GM19025 (cell line): ENCODE measurements around the gene SEC23B.
"Not testable (repeated sequence)": the region's sequence is repeated elsewhere in the genome, so short reads cannot be mapped to it uniquely, and the experiment has no call there.

Source experiments
- ATAC-seq: cut with Tn5 transposase; IDR thresholded peaks from one replicate; pipeline ENCODE4 v1.9.1; 2021; ENCODE audit warnings: mild to moderate bottlenecking, low read depth, moderate library complexity; ENCODE audit not compliant: unreplicated experiment

The SEC23B gene

DNA sequence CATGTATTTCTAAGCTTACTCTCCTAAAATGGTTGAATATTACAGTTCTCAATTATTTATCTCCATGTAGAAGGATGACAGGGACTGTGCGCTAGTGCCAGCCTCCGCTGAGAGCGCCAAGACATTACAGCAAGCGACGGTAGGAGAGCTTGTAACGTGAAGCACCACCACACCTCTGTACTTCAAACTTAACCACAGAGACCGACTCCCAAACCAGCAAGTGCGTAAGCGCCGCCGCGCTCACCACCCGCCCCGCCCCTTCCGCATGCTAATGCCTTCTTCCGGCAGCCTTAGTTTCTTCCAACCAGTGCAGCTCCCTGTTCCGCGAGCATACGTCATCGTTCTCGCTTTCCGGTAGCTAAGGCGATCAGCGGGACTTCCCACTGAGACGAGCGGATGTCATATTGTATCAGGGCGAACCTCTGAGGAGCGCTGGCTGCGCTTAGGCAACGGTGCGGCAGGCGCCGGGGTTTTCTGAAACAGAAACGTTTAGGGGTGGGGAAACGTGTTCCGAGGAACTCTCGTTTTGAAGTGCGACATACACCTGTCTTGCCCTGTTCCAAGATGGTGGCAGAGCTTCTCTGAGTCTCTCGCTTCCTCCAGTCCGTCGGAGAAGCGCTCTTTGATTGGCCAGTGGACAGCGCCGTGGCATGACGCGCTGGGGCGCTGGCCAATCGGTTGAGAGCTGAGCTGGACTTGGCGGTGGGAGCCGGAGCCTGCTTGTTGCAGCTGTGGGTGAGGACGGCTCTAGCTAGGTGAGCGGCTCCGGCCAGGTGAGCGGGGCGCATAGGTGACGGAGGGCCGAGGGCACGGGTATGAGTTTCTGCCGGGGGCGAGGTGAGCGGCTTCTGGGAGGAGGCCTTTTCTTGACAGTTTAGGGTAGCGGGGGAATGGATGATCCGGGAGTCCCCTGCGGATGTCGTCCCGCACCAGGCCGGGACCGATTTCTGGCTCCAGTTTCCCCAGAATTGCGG is at the start of gene SEC23B:
SEC23B (plus strand) TSS at position 723 of the 974 bp plus-strand sequence. CDS start 2,896 bp downstream, outside the sequence.
- ATAC-seq: peak; percentile 92

DNA sequence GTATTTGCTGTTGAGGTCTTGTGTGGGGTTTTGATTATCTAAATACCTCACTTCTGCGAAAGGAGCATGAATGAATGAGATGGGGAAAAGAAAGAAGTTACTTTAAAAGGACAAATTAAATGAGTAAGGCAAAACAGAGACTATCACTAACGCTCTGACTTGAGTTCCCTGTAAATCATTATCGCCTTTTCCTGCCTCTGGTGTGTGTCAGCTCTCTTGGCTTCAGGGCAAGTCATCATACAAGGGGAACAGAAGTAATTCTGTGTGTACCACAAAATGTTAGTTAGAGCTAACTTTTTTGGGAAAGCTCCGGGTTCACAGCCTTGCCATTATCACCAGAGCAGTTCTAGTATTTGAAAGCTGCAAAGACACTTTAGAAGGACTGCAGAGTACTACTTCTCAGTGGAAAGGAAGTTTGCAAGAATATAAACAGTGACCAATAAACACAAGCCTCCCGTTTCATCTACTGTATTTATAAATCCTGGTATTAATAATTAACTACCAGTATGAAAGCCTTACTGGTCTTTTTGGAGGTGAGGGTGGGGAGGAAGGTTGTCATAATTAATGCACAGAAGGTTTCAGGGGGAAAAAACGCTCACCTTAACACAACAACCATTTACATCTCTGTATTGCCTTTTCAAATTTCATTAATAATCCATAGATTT is 42.1 kb upstream of the SEC23B start:
- no peak for ATAC-seq

DNA sequence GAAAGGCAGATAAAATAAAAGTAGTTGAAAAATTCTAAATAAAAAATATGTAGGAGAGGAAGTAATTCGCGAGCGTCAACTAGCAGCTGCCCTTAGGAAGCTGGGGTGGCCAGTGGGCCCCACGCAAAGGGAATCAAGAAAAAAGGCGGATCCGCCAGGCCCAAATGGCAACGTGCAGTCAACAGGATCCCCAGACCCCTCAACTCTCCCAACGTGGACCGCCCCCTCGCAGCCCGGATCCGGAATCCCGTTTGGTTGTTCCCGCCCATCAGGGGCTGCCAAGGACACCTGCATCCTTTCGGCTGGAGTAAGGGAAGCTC is 41.2 kb upstream of the SEC23B start:
- ATAC-seq: peak; percentile 27

DNA sequence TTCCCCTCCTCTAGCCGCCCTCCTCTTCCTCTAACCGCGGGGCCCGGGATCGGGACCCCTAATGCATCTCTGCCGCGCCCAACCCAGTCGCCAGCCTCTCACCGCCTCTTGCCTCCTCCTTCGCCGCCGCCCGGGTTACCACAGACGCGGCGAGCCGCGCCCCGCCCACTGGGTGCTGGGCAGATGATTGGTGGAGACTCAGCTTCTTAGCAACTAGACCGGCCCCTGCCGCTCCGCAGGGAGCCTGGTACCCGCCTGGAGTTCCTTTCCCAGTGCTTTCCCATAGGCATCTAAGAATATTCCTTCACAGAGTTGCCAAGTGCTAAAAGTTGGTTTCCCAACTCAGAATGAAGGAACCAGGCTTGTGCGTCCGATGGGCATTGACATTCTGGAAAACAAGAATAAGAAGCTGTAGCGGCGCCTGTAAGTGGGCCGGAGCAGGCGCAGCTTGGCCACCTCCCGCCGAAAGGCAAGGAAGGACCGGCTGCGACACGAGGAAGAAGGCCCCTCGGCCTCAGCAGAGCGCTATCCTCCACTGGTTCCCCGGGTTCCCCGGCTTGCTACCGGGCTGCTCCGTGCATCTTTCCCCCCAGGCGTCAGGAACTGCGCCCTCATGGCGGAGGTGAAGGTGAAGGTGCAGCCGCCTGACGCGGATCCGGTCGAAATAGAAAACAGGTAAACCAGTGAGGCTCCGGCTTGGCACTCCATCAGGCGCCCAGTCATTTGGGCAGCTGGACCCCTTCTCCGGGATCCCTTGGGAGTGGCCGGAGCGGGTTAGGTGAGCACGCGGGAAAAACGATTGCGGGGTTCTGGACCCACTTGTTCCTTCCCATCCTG is 40.6 kb upstream of the SEC23B start, which contains the start of the genes DZANK1 and POLR3F:
DZANK1 (minus strand) TSS at position 137 of the 837 bp plus-strand sequence. CDS start 1,672 bp downstream, outside the sequence.
POLR3F (plus strand) TSS at position 497 of the 837 bp plus-strand sequence; CDS start at position 614, 117 bp downstream.
- peak; percentile 98 for ATAC-seq

DNA sequence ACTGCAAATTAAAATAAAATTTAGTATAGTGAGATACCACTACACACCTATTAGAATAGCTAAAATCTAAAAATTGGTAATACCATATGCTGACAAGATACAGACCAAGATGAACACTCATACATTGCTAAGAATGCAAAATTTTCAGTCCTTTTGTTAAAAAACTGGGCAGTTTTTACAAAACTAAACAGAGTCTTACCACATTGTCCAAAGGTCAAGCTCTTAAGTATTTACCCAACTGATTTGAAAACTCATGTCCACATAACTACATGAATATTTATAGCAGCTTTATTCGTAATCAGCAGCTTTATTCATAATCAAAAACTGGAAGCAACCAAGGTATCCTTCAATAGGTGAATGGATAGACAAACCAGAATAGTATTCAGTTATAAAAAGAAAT is 30.5 kb upstream of the SEC23B start:
- ATAC-seq: no peak

DNA sequence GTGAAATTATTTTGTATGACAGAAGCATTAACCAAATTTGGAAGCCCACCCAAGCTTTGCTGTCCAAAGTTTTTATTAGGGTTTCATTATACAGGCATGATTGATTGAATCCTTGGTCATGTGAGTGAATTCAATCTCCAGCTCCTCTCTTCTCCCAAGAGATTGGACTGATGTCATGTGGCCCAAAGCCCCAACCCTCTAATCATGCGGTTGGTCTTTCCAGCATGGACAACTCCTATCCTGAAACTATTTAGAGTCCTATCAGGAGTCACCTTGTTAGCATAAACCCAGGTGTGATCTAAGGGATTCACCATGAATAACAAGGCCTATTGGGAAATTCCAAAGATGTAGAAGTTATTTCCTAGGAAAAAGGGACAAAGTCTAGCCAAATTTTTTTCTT is 29.9 kb upstream of the SEC23B start:
- no peak for ATAC-seq

DNA sequence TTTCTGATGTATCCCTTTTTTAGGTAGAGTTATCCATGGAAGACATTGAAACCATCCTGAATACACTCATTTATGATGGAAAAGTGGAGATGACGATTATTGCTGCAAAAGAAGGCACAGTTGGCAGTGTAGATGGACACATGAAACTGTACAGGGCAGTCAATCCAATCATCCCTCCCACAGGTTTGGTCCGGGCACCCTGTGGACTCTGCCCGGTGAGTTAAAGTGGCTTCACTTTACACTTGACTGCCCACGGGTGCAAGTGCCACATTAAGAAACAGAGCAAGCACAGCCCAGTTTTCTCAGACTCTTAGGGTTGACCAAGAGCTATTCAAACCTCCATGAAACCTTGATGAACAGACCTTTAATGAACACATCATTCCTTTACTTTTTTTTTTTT is 26.1 kb upstream of the SEC23B start:
- ATAC-seq: no peak

DNA sequence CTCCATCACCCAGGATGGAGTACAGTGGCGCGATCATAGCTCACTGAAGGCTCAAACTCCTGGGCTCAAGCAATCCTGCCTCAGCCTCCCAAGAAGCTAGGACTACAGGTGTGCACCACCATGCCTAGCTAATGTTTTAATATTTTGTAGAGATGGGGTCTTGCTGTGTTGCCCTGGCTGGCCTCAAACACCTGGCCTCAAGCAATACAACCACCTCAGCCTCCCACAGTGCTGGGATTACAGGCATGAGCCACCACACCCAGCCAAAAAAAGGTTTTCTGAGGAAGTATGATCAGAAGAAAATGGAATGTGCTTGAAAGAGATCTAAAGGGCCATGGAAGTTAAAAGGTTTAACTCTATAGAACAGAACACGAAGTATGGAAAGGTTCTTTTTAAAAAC is 19.4 kb upstream of the SEC23B start:
- ATAC-seq: no peak

DNA sequence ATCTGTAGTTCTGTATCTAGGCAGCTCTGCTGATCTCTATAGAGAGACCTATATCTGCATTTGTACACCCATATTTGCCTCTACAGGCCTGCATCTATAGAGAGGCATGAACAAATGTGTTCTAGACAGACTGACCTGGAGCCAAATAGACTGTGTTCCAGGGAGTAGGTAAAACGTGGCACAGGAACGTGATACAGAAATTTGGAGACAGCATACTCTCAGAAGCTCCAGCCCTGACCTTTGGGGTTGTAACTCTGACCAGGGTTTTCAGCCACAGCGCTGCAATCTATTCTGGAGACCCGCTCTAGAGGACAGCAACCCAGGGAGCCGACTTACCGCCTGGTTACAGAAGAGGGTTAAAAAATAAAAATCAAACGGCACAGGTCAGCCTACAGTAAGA is 11.7 kb upstream of the SEC23B start:
- no peak for ATAC-seq

DNA sequence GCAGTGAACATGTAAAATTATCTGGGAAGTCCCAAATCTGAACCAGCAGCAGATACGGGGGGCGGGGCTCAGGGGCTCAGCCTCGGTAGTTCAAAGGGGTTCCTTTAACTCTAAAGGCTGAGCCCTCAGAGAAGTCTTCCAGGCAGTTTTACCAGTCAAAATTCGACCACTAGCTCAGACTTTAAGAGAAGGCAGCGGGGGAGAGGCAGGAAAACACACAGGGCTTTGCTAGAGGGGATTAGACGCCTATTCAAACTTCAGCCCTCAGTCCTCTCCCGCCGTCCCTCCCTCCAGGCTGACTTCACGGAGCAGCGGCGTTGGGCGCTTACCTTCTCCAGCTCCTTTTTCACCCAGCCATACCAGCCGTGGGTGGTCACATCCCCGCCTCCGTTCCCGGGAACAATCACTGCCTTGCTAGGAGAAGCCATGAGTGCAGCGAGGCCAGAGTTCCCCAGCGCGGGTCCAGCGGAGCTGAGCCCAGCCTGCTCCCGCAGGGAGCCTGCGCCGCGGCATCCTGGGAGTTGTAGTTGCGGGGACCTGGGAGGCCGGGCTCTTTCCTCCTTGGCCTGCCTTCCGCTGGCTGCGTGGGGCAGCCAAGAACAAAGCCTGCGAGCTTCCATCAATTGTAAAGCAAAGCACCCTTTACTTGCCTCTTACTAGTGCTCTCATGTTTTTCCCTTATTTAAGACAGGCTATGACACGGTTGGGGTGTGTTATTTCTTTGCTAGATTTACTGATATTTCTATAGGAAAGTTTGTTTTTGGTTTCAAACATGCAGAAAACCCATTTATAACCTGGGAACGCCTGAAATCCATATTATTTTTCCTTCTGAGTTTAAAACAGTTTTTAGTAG is 10.8 kb upstream of the SEC23B start, which contains the start of gene RBBP9:
RBBP9 (minus strand) TSS at position 486 of the 853 bp plus-strand sequence; CDS start at position 428, 58 bp downstream.
- peak; percentile 97 for ATAC-seq

DNA sequence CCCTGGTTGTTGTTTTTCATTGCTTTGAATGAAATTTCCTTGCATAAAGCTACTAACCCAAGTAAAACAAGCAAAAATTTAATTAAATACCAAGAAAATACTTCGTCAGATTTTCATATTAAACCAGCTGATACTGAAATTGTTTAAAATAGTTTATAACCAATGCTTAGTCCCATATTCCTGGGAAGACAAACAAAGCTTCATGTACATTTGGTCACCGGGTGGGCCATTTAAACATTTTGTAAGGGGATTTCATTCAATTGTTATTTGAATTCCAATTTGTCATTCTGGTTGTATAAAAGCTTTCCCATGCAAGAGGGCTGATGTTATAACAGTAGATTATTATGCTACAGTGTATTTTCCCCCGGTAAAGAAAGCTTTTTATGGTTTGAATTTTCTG is 10.1 kb upstream of the SEC23B start:
- ATAC-seq: no peak

DNA sequence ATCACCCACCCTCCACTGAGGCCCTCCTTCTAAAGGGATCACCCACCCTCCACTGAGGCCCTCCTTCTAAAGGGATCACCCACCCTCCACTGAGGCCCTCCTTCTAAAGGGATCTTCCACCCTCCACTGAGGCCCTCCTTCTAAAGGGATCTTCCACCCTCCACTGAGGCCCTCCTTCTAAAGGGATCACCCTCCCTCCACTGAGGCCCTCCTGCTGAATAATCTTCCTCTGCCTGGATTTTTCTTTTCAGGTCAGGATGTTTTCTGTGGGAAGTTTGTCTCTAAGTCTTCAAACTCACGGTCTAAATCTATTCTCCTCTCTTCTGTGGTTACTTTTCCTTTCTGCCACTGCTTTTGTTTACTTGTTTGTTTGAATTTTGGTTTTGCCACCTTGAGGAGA is 6.1 kb upstream of the SEC23B start:
- not testable (repeated sequence) for ATAC-seq

DNA sequence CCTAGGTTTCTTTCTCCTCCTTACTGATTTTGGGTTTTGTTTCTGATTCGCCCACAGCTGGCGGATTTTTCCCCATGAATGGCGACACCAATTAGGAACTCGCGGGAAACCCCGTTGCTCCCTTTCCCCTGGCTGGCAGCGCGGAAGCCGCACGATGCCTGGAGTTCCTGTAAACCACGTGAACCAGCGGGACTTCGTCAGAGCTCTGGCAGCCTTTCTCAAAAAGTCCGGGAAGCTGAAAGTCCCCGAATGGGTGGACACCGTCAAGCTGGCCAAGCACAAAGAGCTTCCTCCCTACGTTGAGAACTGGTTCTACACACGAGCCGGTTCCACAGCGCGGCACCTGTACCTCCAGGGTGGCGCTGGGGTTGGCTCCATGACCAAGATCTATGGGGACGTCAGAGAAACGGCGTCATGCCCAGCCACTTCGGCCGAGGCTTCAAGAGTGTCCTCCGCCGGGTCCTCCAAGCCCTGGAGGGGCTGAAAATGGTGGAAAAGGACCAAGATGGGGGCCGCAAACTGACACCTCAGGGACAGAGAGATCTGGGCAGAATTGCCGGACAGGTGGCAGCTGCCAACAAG is 3.2 kb upstream of the SEC23B start:
- ATAC-seq: no peak

DNA sequence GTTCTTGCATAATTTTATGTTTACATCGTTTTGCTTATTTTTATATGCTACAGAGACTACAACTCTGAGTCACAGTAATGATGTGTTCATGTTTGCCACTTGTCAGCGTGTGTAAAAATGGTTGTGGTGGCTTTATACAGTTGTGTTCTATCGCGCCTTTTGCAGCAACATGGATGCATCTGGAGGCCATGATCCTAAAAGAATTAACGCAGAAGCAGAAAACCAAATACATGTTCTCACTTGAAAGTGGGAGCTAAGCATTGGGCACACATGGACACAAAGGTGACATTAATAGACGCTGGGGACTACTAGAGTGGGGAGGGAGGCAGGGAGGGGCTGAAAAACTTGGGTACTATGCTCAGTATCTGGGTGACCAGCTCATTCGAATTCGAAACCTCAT is 996 bp upstream of the SEC23B start:
- no peak for ATAC-seq

DNA sequence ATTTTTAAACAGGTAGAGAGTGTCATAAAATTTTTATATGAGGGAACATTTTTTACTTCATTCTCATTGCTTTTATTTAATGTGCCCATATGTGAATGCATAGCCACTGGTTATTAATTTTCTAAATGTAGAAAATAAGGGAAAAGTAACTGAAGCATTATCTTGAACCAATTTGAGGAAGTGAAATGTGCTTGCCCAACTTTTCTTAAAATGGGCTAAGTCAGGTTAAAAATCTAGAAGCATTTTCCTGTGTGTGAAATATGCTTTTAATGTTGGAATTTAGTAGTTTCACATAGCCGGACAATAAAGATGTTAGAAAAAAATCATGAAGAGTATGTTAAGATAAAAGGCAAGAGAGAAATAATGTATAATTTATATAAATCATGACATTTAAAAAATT is 3.8 kb downstream of the SEC23B start:
- no peak for ATAC-seq

DNA sequence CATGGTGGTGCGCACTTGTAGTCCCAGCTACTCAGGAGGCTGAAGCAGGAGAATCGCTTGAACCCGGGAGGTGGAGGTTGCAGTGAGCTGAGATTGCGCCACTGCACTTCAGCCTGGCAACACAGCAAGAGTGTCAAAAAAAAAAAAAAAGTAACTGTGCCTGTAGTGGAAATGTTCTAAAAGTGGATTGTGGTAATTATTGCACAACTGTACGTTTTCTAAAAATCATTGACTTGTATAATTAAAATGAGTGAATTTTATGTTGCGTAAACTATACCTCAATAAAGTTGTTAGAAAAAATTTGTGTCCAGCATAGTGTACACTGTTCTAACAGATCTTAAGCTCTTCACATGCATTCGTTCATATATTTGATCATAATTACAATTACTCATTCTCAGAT is 5.5 kb downstream of the SEC23B start:
- ATAC-seq: no peak

DNA sequence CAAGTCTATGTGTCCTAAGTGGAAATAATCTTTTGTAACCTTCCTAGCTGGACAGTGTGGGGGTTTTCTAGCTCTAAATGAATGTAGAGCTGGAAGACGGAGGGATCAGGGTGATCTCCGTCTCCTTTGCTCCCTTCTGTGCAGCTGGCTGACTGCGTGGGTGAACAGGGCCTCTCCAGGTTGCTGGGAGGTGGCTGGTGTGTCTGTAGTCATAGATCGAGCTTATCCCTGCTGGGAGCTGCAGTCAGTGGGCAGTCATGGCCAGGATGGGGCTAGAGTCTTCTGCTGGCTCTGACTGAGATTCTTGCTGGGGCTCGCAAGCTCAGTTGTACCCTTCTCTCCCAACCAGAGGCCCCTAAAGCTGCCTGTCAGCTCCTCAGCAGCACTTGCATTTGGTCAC is 6.4 kb downstream of the SEC23B start:
- ATAC-seq: no peak

DNA sequence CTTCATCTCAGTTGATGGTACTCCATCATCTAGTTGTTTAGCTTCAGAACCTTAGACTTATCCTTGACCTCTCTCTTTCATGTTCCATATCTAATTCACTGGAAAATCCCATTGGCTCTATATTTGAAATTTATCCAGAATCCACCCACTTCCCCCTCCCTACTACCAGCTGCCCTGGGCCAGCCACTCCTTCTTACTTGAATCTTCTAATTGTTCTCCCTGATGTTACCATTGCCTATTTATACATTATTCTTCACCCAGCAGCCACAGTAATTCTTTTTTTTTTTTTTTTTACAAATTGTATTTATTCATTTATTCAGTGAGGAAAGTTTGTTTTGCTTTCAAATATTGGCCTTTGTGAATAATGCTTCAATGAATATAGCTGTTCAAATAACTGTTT is 8.2 kb downstream of the SEC23B start:
- ATAC-seq: no peak

DNA sequence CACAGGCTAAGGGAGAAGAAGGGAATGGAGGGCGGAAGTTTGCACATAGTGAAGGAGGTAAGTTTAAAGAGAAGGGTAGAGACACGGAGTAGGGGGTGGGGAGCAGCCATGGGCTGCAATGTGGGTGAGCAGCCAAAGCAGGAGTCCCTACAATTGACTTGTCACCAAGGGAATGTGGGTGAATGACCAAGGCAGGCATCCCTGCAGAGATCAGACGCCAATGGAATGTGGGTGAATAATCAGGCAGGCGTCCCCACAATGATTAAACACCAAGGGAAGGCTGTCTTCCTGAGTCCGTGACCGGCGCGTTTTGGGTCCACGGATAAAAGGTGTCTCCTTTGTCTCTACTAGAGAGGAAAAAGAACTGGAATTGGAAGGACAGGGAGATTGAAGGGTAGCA is 14.3 kb downstream of the SEC23B start:
- not testable (repeated sequence) for ATAC-seq
